A549 (cell line): ENCODE measurements around the gene ULK1. TPM values are rescaled to one million over a fixed set of nuclear protein-coding genes. Genes with fewer than 3 reads are reported as not detected.

Experiments
- ATAC-seq, 2 experiments: fragments of 200-7000 bp in 1 of 2; fragments of >200 bp in 1 of 2; cut with Nextera tagmentation in 1 of 2; cut with Tn5 transposase in 1 of 2; 3 replicates each; pipeline versions ENCODE4 v1.8.0 to v1.9.1; 2018 to 2020; ENCODE audit warnings: mild to moderate bottlenecking in 1 of 2, moderate library complexity in 1 of 2
- CTCF ChIA-PET: fragments of 300-600 bp; sonication (Branson Sonifier 250); formaldehyde crosslinking; extraction: SDS; loops from one replicate; lab custom pipeline; 2021; ENCODE audit warnings: antibody characterized with exemption, inconsistent platforms; lab: Yijun Ruan, JAX
- POLR2A ChIA-PET: fragments of 350-600 bp; formaldehyde crosslinking; extraction: SDS; loops from one replicate; lab custom pipeline; 2021; ENCODE audit warnings: antibody characterized with exemption, inconsistent platforms; lab: Yijun Ruan, JAX
- DNase-seq, 2 experiments: peaks; one replicate each; pipeline versions ENCODE4 v3.0.0 to v3.0.0-alpha.2; 2011 to 2016; ENCODE audit warnings: low read depth in 1 of 2, low spot score in 1 of 2
- FAIRE-seq: peaks from 2 replicates; lab custom pipeline; 2011; peaks lifted over from hg19 to GRCh38; lab: Jason Lieb, UNC
- H3K27ac ChIP-seq, 2 experiments: fragments of >200 bp; sonication (Bioruptor Twin); formaldehyde crosslinking; 3 replicates each; pipeline ENCODE4 v1.5.1; 2016 to 2017
- H3K4me1 ChIP-seq: fragments of >200 bp; sonication (Bioruptor Twin); formaldehyde crosslinking; 3 replicates; pipeline ENCODE4 v1.6.1; 2016
- H3K4me2 ChIP-seq: fragments of >200 bp; sonication (Bioruptor Twin); formaldehyde crosslinking; 3 replicates; pipeline ENCODE4 v1.6.1; 2016
- H3K4me3 ChIP-seq: fragments of >200 bp; sonication (Bioruptor Twin); formaldehyde crosslinking; 3 replicates; pipeline ENCODE4 v1.5.1; 2016
- H3K9me3 ChIP-seq: fragments of >200 bp; sonication (Bioruptor Twin); formaldehyde crosslinking; 3 replicates; pipeline ENCODE4 v1.6.1; 2016
- BHLHE40 ChIP-seq: IDR thresholded peaks from 2 replicates; pipeline ENCODE4 v1.6.1; 2012; ENCODE audit warnings: low read depth, low read length, inconsistent platforms
- CBX2 ChIP-seq: fragments of 200-600 bp; sonication (generic); IDR thresholded peaks from 2 replicates; pipeline ENCODE4 v1.6.1; 2016; ENCODE audit warnings: low read depth, mild to moderate bottlenecking, borderline replicate concordance
- CBX8 ChIP-seq: fragments of 200-600 bp; sonication (generic); IDR thresholded peaks from 2 replicates; pipeline ENCODE4 v1.6.1; 2016
- CHD2 ChIP-seq: fragments of 150-350 bp; IDR thresholded peaks from 2 replicates; pipeline ENCODE4 v1.6.1; 2014; ENCODE audit warnings: low read length; ENCODE audit not compliant: partially characterized antibody
- CHD4 ChIP-seq: fragments of 200-600 bp; sonication (generic); IDR thresholded peaks from 2 replicates; pipeline ENCODE4 v1.6.1; 2016; ENCODE audit warnings: antibody characterized with exemption, mild to moderate bottlenecking, borderline replicate concordance
- EHF ChIP-seq: fragments of 250-450 bp; sonication (Bioruptor Pico); IDR thresholded peaks from 2 replicates; pipeline ENCODE4 v1.5.0; 2020; ENCODE audit warnings: mild to moderate bottlenecking
- EHMT2 ChIP-seq: fragments of 200-600 bp; sonication (generic); IDR thresholded peaks from 2 replicates; pipeline ENCODE4 v1.6.1; 2016; ENCODE audit warnings: antibody characterized with exemption, low read depth, mild to moderate bottlenecking, moderate library complexity
- FOSB ChIP-seq: fragments of 250-450 bp; sonication (Bioruptor Pico); IDR thresholded peaks from 2 replicates; pipeline ENCODE4 v1.5.0; 2020; ENCODE audit warnings: mild to moderate bottlenecking, moderate library complexity
- FOXS1 ChIP-seq: fragments of 250-450 bp; sonication (Bioruptor Pico); IDR thresholded peaks from 2 replicates; pipeline ENCODE4 v1.5.0; 2020; ENCODE audit warnings: mild to moderate bottlenecking, moderate library complexity
- GATA3 ChIP-seq: IDR thresholded peaks from 2 replicates; pipeline ENCODE4 v1.6.1; 2012; ENCODE audit warnings: borderline replicate concordance
- HDAC2 ChIP-seq: fragments of 200-600 bp; sonication (generic); IDR thresholded peaks from 2 replicates; pipeline ENCODE4 v1.6.1; 2016
- HOXB5 ChIP-seq: fragments of 250-450 bp; sonication (Bioruptor Pico); IDR thresholded peaks from 2 replicates; pipeline ENCODE4 v1.5.0; 2020; ENCODE audit warnings: mild to moderate bottlenecking, moderate library complexity
- JUN ChIP-seq, 2 experiments: fragments of >200 bp; sonication (Bioruptor Twin); formaldehyde crosslinking; IDR thresholded peaks; 2 replicates in 1 of 2; 3 replicates in 1 of 2; pipeline ENCODE4 v1.6.1; 2016 to 2017
- JUNB ChIP-seq: fragments of >200 bp; sonication (Bioruptor Twin); formaldehyde crosslinking; IDR thresholded peaks from 2 replicates; pipeline ENCODE4 v1.6.1; 2016
- KDM5A ChIP-seq: fragments of 200-600 bp; sonication (generic); IDR thresholded peaks from 2 replicates; pipeline ENCODE4 v1.6.1; 2016; ENCODE audit warnings: antibody characterized with exemption, mild to moderate bottlenecking
- MAFK ChIP-seq: fragments of 450-650 bp; IDR thresholded peaks from 2 replicates; pipeline ENCODE4 v1.6.1; 2014; ENCODE audit not compliant: partially characterized antibody
- MAZ ChIP-seq: fragments of 150-350 bp; IDR thresholded peaks from 2 replicates; pipeline ENCODE4 v1.6.1; 2014; ENCODE audit warnings: antibody characterized with exemption, low read depth, low read length, borderline replicate concordance
- NFE2L2 ChIP-seq: fragments of 150-350 bp; conservative IDR thresholded peaks from 2 replicates; pipeline ENCODE4 v1.6.1; 2014; ENCODE audit warnings: low read length
- PHF8 ChIP-seq: fragments of 200-600 bp; sonication (generic); IDR thresholded peaks from 2 replicates; pipeline ENCODE4 v1.6.1; 2016; ENCODE audit warnings: low read depth, mild to moderate bottlenecking, antibody characterized with exemption, moderate library complexity, borderline replicate concordance
- POLR2A ChIP-seq: IDR thresholded peaks from 2 replicates; pipeline ENCODE4 v1.6.1; 2012; ENCODE audit warnings: mild to moderate bottlenecking, low read length
- RAD21 ChIP-seq, 2 experiments: fragments of >200 bp in 1 of 2; sonication (Bioruptor Twin) in 1 of 2; formaldehyde crosslinking in 1 of 2; IDR thresholded peaks in 1 of 2; conservative IDR thresholded peaks in 1 of 2; 2 replicates in 1 of 2; 3 replicates in 1 of 2; pipeline ENCODE4 v1.6.1; 2012 to 2018; ENCODE audit warnings: inconsistent platforms in 1 of 2
- RFX5 ChIP-seq: fragments of 450-650 bp; IDR thresholded peaks from 2 replicates; pipeline ENCODE4 v1.7.1; 2014; ENCODE audit warnings: antibody characterized with exemption, mild to moderate bottlenecking, moderate library complexity
- RNF2 ChIP-seq: fragments of 200-600 bp; sonication (generic); IDR thresholded peaks from 2 replicates; pipeline ENCODE4 v1.6.1; 2016; ENCODE audit warnings: low read depth, mild to moderate bottlenecking, antibody characterized with exemption, moderate library complexity, borderline replicate concordance
- SREBF2 ChIP-seq: fragments of 450-650 bp; IDR thresholded peaks from 2 replicates; pipeline ENCODE4 v1.6.1; 2014; ENCODE audit warnings: mild to moderate bottlenecking, moderate library complexity
- TP53 ChIP-seq: fragments of 250-450 bp; sonication (Bioruptor Pico); IDR thresholded peaks from 2 replicates; pipeline ENCODE4 v1.5.0; 2021; ENCODE audit warnings: mild to moderate bottlenecking, moderate library complexity
- ZC3H11A ChIP-seq: fragments of 450-650 bp; IDR thresholded peaks from 2 replicates; pipeline ENCODE4 v1.6.1; 2014; ENCODE audit warnings: antibody characterized with exemption, mild to moderate bottlenecking
- ZFP36 ChIP-seq: fragments of 450-650 bp; IDR thresholded peaks from 2 replicates; pipeline ENCODE4 v1.6.1; 2014; ENCODE audit warnings: borderline replicate concordance; ENCODE audit not compliant: partially characterized antibody
- ZNF302 ChIP-seq: fragments of 250-450 bp; sonication (Bioruptor Pico); IDR thresholded peaks from 2 replicates; pipeline ENCODE4 v1.9.0; 2021; ENCODE audit warnings: inconsistent platforms, mild to moderate bottlenecking, moderate library complexity
- WGBS: methylation state at CpG from one replicate; pipeline ENCODE4 v1.1.6; 2017; ENCODE audit errors: missing lambda C conversion rate; 5-methylcytosine and 5-hydroxymethylcytosine counted together
- polyA plus RNA-seq, 4 experiments: library from polyadenylated mRNA; depleted of rRNA in 3 of 4; stranded (reverse); fragments of >200 nt; fragmentation: RNase III in 1 of 4; extraction: RNeasy Plus Mini Kit Qiagen cat#74134 plus additional on column Dnase treatment in 1 of 4; gene quantifications; 2 replicates in 3 of 4; 3 replicates in 1 of 4; pipeline ENCODE4 v1.2.3, GENCODE V29; 2011 to 2017
- TF ChIP-seq, protein P1 (sequence below): IDR thresholded peaks from 2 replicates; pipeline ENCODE4 v1.6.1; 2012
- TF ChIP-seq, protein P2 (sequence below): fragments of 250-450 bp; sonication (Bioruptor Pico); IDR thresholded peaks from 2 replicates; pipeline ENCODE4 v1.5.0; 2020; ENCODE audit warnings: low read depth, mild to moderate bottlenecking, moderate library complexity
- TF ChIP-seq, protein P3 (sequence below): IDR thresholded peaks from 2 replicates; pipeline ENCODE4 v1.6.1; 2012; ENCODE audit warnings: low read depth, borderline replicate concordance

The ULK1 gene
- polyA plus RNA-seq, 2 of the 4 experiments (the other 2 are of a cell fraction) = 15.1 to 46.2 TPM

DNA sequence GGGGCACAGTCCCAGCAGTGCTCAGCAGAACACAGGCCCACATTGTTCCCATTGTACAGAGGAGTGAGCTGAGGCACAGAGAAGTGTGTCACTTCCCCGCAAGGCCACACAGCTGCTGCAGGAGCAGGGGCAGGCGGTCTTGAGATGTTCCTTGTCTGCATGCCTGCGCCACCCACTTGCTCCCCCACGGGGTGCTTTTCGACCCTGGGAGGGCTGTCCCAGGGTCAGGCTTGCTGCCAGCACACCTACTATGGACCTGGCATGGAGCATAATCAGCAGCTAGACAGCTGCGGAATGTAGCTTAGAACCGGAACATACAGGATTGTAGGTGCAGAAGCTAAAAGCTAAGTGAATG lies 47.5 kb downstream of the ULK1 start:
- no peak for ATAC-seq
- no peak overlapping the region for H3K4me2 ChIP-seq
- H3K4me1 ChIP-seq = no peaks in the 10 kb centered on the region
- WGBS = 91% methylated on average over 7 of the region's 7 CpGs
- H3K9me3 ChIP-seq = no peaks in the 10 kb centered on the region
- DNase-seq = no peak
- H3K27ac ChIP-seq = no peak overlapping the region
- no peak for FAIRE-seq
- no peak for TF ChIP-seq FOSB
- no peak for TF ChIP-seq PHF8
- no peak for TF ChIP-seq RNF2
- no peak for TF ChIP-seq ZNF302 (CRISPR knock-in tag)
- TF ChIP-seq GATA3 = no peak
- TF ChIP-seq, protein P1, sequence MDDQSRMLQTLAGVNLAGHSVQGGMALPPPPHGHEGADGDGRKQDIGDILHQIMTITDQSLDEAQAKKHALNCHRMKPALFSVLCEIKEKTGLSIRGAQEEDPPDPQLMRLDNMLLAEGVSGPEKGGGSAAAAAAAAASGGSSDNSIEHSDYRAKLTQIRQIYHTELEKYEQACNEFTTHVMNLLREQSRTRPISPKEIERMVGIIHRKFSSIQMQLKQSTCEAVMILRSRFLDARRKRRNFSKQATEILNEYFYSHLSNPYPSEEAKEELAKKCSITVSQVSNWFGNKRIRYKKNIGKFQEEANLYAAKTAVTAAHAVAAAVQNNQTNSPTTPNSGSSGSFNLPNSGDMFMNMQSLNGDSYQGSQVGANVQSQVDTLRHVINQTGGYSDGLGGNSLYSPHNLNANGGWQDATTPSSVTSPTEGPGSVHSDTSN = no peak
- TF ChIP-seq NFE2L2 = no peak
- TF ChIP-seq CHD4 = no peak
- no peak for TF ChIP-seq CBX2
- TF ChIP-seq, protein P2, sequence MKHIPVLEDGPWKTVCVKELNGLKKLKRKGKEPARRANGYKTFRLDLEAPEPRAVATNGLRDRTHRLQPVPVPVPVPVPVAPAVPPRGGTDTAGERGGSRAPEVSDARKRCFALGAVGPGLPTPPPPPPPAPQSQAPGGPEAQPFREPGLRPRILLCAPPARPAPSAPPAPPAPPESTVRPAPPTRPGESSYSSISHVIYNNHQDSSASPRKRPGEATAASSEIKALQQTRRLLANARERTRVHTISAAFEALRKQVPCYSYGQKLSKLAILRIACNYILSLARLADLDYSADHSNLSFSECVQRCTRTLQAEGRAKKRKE (CRISPR knock-in tag) = no peak
- TF ChIP-seq TP53 (CRISPR knock-in tag) = no peak
- TF ChIP-seq MAZ = no peak
- no peak for TF ChIP-seq ZFP36
- TF ChIP-seq CHD2 = no peak
- no peak for TF ChIP-seq MAFK
- TF ChIP-seq CBX8 = no peak
- no peak for TF ChIP-seq RAD21 (conservative IDR thresholded peaks at IDR 0.05 in 1 of 2, IDR thresholded peaks at IDR 0.05 in 1 of 2)
- no peak for TF ChIP-seq POLR2A
- no peak for TF ChIP-seq SREBF2
- no peak for TF ChIP-seq ZC3H11A
- POLR2A ChIA-PET = interaction anchor here (0.5 to 0.9 kb wide), 2 partner anchors 13 kb away, joined by 3 read pairs; partner anchors contain the start of gene PUS1
- no peak overlapping the region for H3K4me3 ChIP-seq
- CTCF ChIA-PET = no interaction called here

DNA sequence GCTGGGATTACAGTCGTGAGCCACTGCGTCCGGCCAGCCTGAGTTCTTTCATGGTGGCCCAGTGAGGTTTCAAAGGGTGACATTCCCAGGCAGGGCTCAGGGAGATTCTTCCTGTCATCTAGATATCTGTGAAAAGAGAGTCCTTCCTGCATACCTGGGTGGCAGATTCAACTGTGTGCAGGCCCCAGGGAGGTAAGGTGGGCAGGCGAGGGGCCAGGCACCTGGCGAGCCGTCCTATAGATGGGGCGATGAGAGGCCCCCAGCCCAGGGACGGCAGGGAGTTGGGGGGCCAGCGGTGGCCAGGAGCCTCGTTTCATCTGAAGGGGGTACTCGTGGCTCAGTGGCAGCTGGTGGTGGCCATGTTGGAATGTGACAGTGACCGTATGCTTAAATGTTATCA lies 48.2 kb downstream of the ULK1 start:
- Histone ChIP-seq H3K4me1 (no peaks in the 10 kb centered on the region), H3K9me3 (no peaks in the 10 kb centered on the region), H3K27ac (no peak overlapping the region), H3K4me3 (no peak overlapping the region), H3K4me2 (no peak overlapping the region)
- WGBS = 97% methylated on average over 12 of the region's 12 CpGs
- FAIRE-seq (no peak), DNase-seq (no peak), ATAC-seq (no peak)
- TF ChIP-seq RFX5 (no peak), JUN (IDR thresholded peaks at IDR 0.05) (no peak), RNF2 (no peak), HOXB5 (CRISPR knock-in tag) (no peak), HDAC2 (no peak), KDM5A (no peak), ZC3H11A (no peak), BHLHE40 (no peak), JUNB (no peak), GATA3 (no peak), ZNF302 (CRISPR knock-in tag) (no peak), FOSB (no peak), FOXS1 (CRISPR knock-in tag) (no peak), TP53 (CRISPR knock-in tag) (no peak), RAD21 (conservative IDR thresholded peaks at IDR 0.05 in 1 of 2, IDR thresholded peaks at IDR 0.05 in 1 of 2) (no peak), EHF (CRISPR knock-in tag) (no peak), EHMT2 (no peak)
- TF ChIP-seq, protein P1 = no peak
- TF ChIP-seq, protein P3, sequence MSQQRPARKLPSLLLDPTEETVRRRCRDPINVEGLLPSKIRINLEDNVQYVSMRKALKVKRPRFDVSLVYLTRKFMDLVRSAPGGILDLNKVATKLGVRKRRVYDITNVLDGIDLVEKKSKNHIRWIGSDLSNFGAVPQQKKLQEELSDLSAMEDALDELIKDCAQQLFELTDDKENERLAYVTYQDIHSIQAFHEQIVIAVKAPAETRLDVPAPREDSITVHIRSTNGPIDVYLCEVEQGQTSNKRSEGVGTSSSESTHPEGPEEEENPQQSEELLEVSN = no peak
- TF ChIP-seq, protein P2 (CRISPR knock-in tag) = no peak
- ChIA-PET CTCF (no interaction called here), POLR2A (no interaction called here)
